ENCODE data around the gene XRCC4.

DNA sequence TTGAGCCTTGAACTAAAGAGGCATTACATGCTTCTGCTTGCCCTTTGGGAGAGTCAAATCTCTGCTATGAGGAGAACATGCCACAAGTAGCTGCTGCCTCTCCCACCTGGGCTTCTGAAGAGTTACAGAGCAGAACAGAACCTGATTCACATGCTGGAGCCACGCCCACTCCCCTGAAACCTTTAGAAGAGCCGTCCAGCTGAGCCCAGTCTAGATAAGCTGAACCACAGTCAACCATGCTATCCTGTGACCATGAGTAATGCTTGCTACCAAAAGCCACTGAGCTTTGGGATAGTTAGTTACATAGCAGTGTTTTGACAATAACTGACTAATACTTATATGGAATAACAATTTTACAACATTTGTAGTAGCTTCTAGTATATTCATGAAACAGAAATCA, 283.2 kb downstream of the XRCC4 start:
- TF ChIP-seq, protein P1, sequence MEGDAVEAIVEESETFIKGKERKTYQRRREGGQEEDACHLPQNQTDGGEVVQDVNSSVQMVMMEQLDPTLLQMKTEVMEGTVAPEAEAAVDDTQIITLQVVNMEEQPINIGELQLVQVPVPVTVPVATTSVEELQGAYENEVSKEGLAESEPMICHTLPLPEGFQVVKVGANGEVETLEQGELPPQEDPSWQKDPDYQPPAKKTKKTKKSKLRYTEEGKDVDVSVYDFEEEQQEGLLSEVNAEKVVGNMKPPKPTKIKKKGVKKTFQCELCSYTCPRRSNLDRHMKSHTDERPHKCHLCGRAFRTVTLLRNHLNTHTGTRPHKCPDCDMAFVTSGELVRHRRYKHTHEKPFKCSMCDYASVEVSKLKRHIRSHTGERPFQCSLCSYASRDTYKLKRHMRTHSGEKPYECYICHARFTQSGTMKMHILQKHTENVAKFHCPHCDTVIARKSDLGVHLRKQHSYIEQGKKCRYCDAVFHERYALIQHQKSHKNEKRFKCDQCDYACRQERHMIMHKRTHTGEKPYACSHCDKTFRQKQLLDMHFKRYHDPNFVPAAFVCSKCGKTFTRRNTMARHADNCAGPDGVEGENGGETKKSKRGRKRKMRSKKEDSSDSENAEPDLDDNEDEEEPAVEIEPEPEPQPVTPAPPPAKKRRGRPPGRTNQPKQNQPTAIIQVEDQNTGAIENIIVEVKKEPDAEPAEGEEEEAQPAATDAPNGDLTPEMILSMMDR (IDR thresholded peaks at IDR 0.05): no peak
- no peak for TF ChIP-seq POLR2A (IDR thresholded peaks at IDR 0.05)
- no peak for TF ChIP-seq EP300 (IDR thresholded peaks at IDR 0.05)
